Astrocyte of the spinal cord (primary cell): ENCODE measurements around the gene STK32C.

Experiments
- DNase-seq: peaks from one replicate; pipeline ENCODE4 v3.0.0; 2011; ENCODE audit warnings: low read depth, low spot score
- H3K4me3 ChIP-seq: 2 replicates; pipeline ENCODE4 v1.5.1; 2011; ENCODE audit warnings: low read depth, mild to moderate bottlenecking, low read length, moderate library complexity
- CTCF ChIP-seq: IDR thresholded peaks from 2 replicates; pipeline ENCODE4 v1.5.1; 2012; ENCODE audit warnings: low read depth, mild to moderate bottlenecking, low read length, inconsistent platforms
- in situ Hi-C: cut with HindIII; loops from 2 replicates; pipeline ENCODE4 v1.10.0; 2017; ENCODE audit warnings: low sequenced_read_pairs

Gene STK32C

GRCh38 chr10:132169031-132169765 lies 138.6 kb downstream of the STK32C start:
- DNase-seq, result no peak
- no peak for TF ChIP-seq CTCF
- in situ Hi-C loops, result no loop called here
- no peak overlapping the region for H3K4me3 ChIP-seq

GRCh38 chr10:132168571-132169030 lies 139.1 kb downstream of the STK32C start:
- DNase-seq, result no peak
- in situ Hi-C loops, result no loop called here
- TF ChIP-seq CTCF, result no peak
- H3K4me3 ChIP-seq, result no peak overlapping the region

DNA sequence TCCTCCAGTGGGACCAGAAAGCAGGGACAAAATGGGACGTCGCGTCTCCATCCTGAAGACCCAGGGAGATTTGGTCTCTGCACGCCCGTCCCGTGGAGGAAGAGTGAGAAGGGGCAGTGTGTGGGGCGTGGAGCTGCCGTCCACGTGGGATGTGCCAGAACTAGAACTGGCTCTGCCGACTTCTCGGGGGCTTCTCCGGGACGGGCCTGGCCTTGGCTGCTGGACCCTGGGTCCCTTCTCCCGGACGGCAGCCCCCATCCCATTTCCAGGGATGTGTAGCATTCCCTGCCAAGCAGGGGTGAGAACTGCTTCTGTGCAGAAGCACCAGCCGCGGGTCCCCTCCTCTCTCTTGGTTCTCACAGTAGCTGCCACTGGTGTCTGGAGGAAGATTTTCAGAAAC lies 139.8 kb downstream of the STK32C start:
- H3K4me3 ChIP-seq, result no peak overlapping the region
- DNase-seq, result no peak
- in situ Hi-C loops, result no loop called here
- TF ChIP-seq CTCF, result no peak

- DNase-seq, result no peak
- H3K4me3 ChIP-seq, result no peak overlapping the region
- in situ Hi-C loops, result no loop called here
- TF ChIP-seq CTCF, result no peak
Measured at GRCh38 chr10:132167041-132167674, 140.6 kb downstream of the STK32C start.

- in situ Hi-C loops, result no loop called here
- no peak for TF ChIP-seq CTCF
- DNase-seq, result no peak
- H3K4me3 ChIP-seq, result no peak overlapping the region
Measured at GRCh38 chr10:132166216-132166950, 141.4 kb downstream of the STK32C start.

- in situ Hi-C loops, result no loop called here
- no peak overlapping the region for H3K4me3 ChIP-seq
Measured at GRCh38 chr10:132165416-132165980, 142.3 kb downstream of the STK32C start.

More at GRCh38 chr10:132165416-132165980, 142.3 kb downstream of the STK32C start:
- DNase-seq, result no peak
- no peak for TF ChIP-seq CTCF
